Motor neuron (in vitro differentiated cells): ENCODE measurements around the gene MAX. TPM values are rescaled to one million over a fixed set of nuclear protein-coding genes. Genes with fewer than 3 reads are reported as not detected.
"Not testable (repeated sequence)": the region's sequence is repeated elsewhere in the genome, so short reads cannot be mapped to it uniquely, and the experiment has no call there.

Experiments
- ATAC-seq, 8 experiments: fragments of 200-7000 bp; cut with Tn5 transposase; replicated peaks in 6 of 8; 2 replicates each; pipeline ENCODE4 v1.8.0; 2021; ENCODE audit warnings: mild to moderate bottlenecking in 8 of 8, moderate library complexity in 8 of 8
- H3K27ac ChIP-seq, 2 donors: fragments of 250-450 bp; sonication (Bioruptor Pico); 2 replicates each; pipeline ENCODE4 v1.9.0; 2021; ENCODE audit warnings: antibody characterized with exemption in 2 of 2, mild to moderate bottlenecking in 2 of 2, moderate library complexity in 1 of 2
- H3K4me1 ChIP-seq, 2 donors: fragments of 250-450 bp; sonication (Bioruptor Pico); replicated peaks in 1 of 2; 2 replicates each; pipeline ENCODE4 v1.6.1; 2021; ENCODE audit warnings: antibody characterized with exemption in 2 of 2, mild to moderate bottlenecking in 2 of 2, moderate library complexity in 1 of 2
- H3K4me3 ChIP-seq, 5 donors: fragments of 250-450 bp; sonication (Bioruptor Pico); 2 replicates each; pipeline ENCODE4 v1.9.0; 2021; ENCODE audit warnings: antibody characterized with exemption in 5 of 5, mild to moderate bottlenecking in 5 of 5, moderate library complexity in 4 of 5
- WGBS, 10 experiments: fragments of 450-650 bp; shearing (Covaris generic); methylation state at CpG; one replicate each; pipeline ENCODE4 v1.0.0; 2022; 5-methylcytosine and 5-hydroxymethylcytosine counted together
- in situ Hi-C, 9 experiments: fragments of 400-800 bp; cut with MboI; loops; one replicate each; pipeline ENCODE4 v1.15.0; 2021; ENCODE audit warnings: low sequenced_read_pairs in 9 of 9, low pct_unique_long_range_greater_than_20kb in 2 of 9; ENCODE audit not compliant: unreplicated experiment in 9 of 9
- total RNA-seq, 8 experiments: library from RNA; unstranded; fragments of 300-600 nt; gene quantifications; 2 replicates each; pipeline versions ENCODE4 v1.2.3 to v1.2.4, GENCODE V29; 2022

Gene MAX
- total RNA-seq, 8 experiments from 2014 or later: 55.0 to 112 (median 86.6) TPM

GRCh38 chr14:65034021-65034420 lies 68.3 kb downstream of the MAX start:
- H3K27ac ChIP-seq: no peak overlapping the region
- 75 to 100% (median 85%) methylated on average over 1 to 4 of the region's 4 CpGs for WGBS, 10 experiments
- in situ Hi-C loops: no loop called here
- H3K4me1 ChIP-seq: no peaks in the 10 kb centered on the region
- no peak for ATAC-seq
- no peak overlapping the region for H3K4me3 ChIP-seq

DNA sequence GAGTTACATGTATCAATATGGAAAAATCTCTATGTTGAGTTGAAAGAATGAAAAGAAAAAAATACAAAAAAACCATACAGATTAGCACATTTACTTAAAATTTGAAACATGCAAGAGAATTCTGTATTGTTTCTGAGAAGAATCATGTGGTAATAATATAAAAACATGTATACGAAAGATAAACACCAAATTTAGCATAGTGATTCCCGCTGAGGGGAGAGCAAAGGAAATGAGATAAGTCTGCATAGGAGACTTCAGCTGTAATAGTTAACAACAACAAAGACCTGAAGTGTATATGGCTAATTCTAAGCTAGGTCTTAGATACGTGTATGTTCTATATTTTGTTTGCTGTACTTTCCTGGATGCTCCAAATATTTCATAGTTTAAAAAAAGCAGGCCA lies 69.1 kb downstream of the MAX start:
- 80 to 100% (median 93%) methylated on average over 2 to 3 of the region's 3 CpGs; no CpG with 5 or more reads in 1 of the 10 experiments for WGBS, 10 experiments
- Histone ChIP-seq H3K4me3 (no peak overlapping the region), H3K27ac (no peak overlapping the region), H3K4me1 (no peaks in the 10 kb centered on the region)
- no peak for ATAC-seq
- in situ Hi-C loops: no loop called here

GRCh38 chr14:65032319-65032718 lies 70.0 kb downstream of the MAX start:
- ATAC-seq: no peak
- Histone ChIP-seq H3K27ac (no peak overlapping the region), H3K4me3 (no peak overlapping the region), H3K4me1 (no peaks in the 10 kb centered on the region)
- in situ Hi-C loops: no loop called here
- WGBS, 10 experiments: 60 to 100% (median 94%) methylated on average over 1 to 10 of the region's 11 CpGs; no CpG with 5 or more reads in 2 of the 10 experiments

DNA sequence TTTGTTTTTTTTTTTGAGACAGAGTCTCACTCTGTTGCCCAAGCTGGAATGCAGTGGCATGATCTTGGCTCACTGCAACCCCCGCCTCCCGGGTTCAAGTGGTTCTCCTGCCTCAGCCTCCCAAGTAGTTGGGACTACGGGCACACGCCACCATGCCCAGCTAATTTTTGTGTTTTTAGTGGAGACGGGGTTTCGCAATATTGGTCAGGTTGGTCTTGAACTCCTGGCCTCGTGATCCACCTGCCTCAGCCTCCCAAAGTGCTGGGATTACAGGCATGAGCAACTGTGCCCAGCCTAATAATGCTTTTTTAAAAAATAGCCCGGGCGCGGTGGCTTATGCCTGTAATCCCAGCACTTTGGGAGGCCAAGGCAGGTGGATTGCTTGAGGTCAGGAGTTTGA lies 71.0 kb downstream of the MAX start:
- H3K4me1 ChIP-seq, in situ Hi-C loops, H3K27ac ChIP-seq, ATAC-seq, H3K4me3 ChIP-seq: not testable (repeated sequence)
- 93 to 100% (median 100%) methylated on average over 2 to 6 of the region's 10 CpGs; no CpG with 5 or more reads in 3 of the 10 experiments for WGBS, 10 experiments

DNA sequence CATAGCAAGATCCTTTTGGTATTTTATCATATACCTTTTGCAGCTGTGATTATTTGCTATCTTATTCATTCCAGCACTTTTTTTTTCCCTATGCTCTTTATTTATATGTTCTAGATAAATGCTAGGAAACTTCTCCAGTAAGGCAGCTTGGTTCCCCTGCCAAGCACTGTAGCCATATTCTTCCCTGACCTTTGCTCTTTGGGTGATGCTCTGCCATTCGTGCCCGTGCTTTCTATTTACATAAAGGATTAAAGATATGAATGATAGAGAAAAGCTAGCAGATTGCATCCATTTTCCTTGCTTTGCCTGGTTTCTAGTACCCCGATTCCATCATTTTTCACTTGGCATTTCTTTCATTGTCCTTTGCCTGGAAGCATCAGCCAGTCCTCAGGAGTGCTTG lies 73.4 kb downstream of the MAX start:
- no peak overlapping the region for H3K4me3 ChIP-seq
- 80 to 100% (median 100%) methylated on average over 1 to 3 of the region's 3 CpGs; no CpG with 5 or more reads in 2 of the 10 experiments for WGBS, 10 experiments
- no peaks in the 10 kb centered on the region for H3K4me1 ChIP-seq
- in situ Hi-C loops: no loop called here
- no peak for ATAC-seq
- no peak overlapping the region for H3K27ac ChIP-seq

- H3K4me3 ChIP-seq: no peak overlapping the region
- 86 to 100% (median 97%) methylated on average over 1 to 8 of the region's 11 CpGs; no CpG with 5 or more reads in 2 of the 10 experiments for WGBS, 10 experiments
- in situ Hi-C loops: no loop called here
- H3K27ac ChIP-seq: no peak overlapping the region
- no peaks in the 10 kb centered on the region for H3K4me1 ChIP-seq
- no peak for ATAC-seq
These were observed 75.1 kb downstream of the MAX start for GRCh38 chr14:65027127-65027799.

- H3K27ac ChIP-seq: no peak overlapping the region
- 80 to 100% (median 88%) methylated on average over 2 to 5 of the region's 9 CpGs; no CpG with 5 or more reads in 5 of the 10 experiments for WGBS, 10 experiments
- no peak for ATAC-seq
These were observed 75.8 kb downstream of the MAX start for GRCh38 chr14:65026526-65026925.

DNA sequence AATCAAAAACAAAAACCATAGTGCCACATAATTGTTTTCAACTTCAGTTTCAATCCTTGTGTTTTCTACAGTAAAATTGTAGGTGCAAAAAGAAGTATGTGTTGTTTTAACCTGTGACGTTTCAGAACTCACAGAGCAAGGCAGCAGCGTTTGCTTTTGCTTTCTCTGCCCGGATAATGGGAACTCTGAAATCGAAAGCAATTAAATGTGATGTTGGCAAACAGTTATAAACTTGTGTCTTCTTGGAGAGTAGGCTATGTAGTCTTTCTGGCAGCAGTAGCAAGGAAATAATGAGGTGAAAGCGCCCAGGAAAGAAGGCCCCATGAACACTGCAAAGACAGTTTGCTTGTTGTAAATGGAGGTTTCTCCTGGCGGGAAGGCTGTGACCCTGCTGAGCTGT lies 76.5 kb downstream of the MAX start:
- no peaks in the 10 kb centered on the region for H3K4me1 ChIP-seq
- no peak overlapping the region for H3K27ac ChIP-seq
- 82 to 100% (median 93%) methylated on average over 1 to 6 of the region's 6 CpGs; no CpG with 5 or more reads in 2 of the 10 experiments for WGBS, 10 experiments
- no peak overlapping the region for H3K4me3 ChIP-seq
- in situ Hi-C loops: no loop called here
- ATAC-seq: no peak

More at GRCh38 chr14:65026526-65026925, 75.8 kb downstream of the MAX start:
- in situ Hi-C loops: no loop called here
- H3K4me1 ChIP-seq: no peaks in the 10 kb centered on the region
- no peak overlapping the region for H3K4me3 ChIP-seq

Other genes starting within 250 kb of the MAX start
- 1 to 10 TPM in 4 of 8 experiments, under 1 TPM in 4; 0.25 to 9.4 (median 0.84) TPM for gene SPTB, start 222.6 kb downstream of the MAX start, total RNA-seq
- 100 to 1,000 TPM in 2 of 8 experiments, 10 to 100 TPM in 6; 41.4 to 120 (median 56.2) TPM for gene CHURC1, start 188.1 kb downstream of the MAX start, total RNA-seq
- gene GPX2, start 159.8 kb downstream of the MAX start, total RNA-seq: 1 to 10 TPM in 3 of 8 experiments, under 1 TPM in 4, not detected in 1; 0.50 to 1.8 (median 0.92) TPM
- 10 to 100 TPM in 5 of 8 experiments, 1 to 10 TPM in 3; 1.8 to 55.5 (median 11.1) TPM for gene RAB15, start 130.2 kb downstream of the MAX start, total RNA-seq
- 10 to 100 TPM; 12.7 to 22.5 (median 15.5) TPM for gene FNTB, start 115.6 kb downstream of the MAX start, total RNA-seq